Body of pancreas (tissue), 4 donors: ENCODE measurements around the gene RNGTT. TPM values are rescaled to one million over a fixed set of nuclear protein-coding genes. Genes with fewer than 3 reads are reported as not detected.

Experiments
- ATAC-seq: fragments of 150-250 bp; one replicate; pipeline ENCODE4 v1.9.1; 2016
- DNase-seq, 4 donors: peaks; one replicate each; pipeline ENCODE4 v3.0.0-alpha.2; 2019
- H3K27ac ChIP-seq, 4 donors: fragments of 200-600 bp; sonication (generic); 1 replicate in 3 of 4; 2 replicates in 1 of 4; pipeline versions ENCODE4 v1.5.1 to v1.6.1; 2016 to 2019; ENCODE audit warnings: mild to moderate bottlenecking in 1 of 4, mixed read lengths in 1 of 4, moderate library complexity in 1 of 4
- H3K27me3 ChIP-seq, 2 donors: fragments of 200-600 bp; sonication (generic); one replicate each; pipeline ENCODE4 v1.6.0; 2016; ENCODE audit warnings: mild to moderate bottlenecking in 1 of 2
- H3K36me3 ChIP-seq, 2 donors: fragments of 200-600 bp; sonication (generic); replicated peaks in 1 of 2; 2 replicates each; pipeline ENCODE4 v1.5.1; 2016; ENCODE audit warnings: low read depth in 2 of 2; ENCODE audit not compliant: insufficient read depth in 1 of 2
- H3K4me1 ChIP-seq: fragments of 200-600 bp; sonication (generic); one replicate; pipeline ENCODE4 v1.6.0; 2016
- H3K4me3 ChIP-seq, 2 donors: fragments of 200-600 bp; sonication (generic); 1 replicate in 1 of 2; 2 replicates in 1 of 2; pipeline ENCODE4 v1.5.1; 2016 to 2019
- H3K9me3 ChIP-seq, 3 donors: fragments of 200-600 bp; sonication (generic); 1 replicate in 2 of 3; 2 replicates in 1 of 3; pipeline ENCODE4 v1.5.1; 2016
- POLR2A ChIP-seq, 3 donors: fragments of 450-650 bp; IDR thresholded peaks; one replicate each; pipeline ENCODE4 v1.6.1; 2016; ENCODE audit warnings: antibody characterized with exemption in 3 of 3, mild to moderate bottlenecking in 2 of 3
- WGBS, 2 donors: methylation state at CpG; one replicate each; pipeline ENCODE4 v1.1.5; 2017; 5-methylcytosine and 5-hydroxymethylcytosine counted together
- intact Hi-C: fragments of 100-400 bp; cut with DNase I; formaldehyde crosslinking; loops from one replicate; pipeline ENCODE4 v1.15.1; 2023
- total RNA-seq, 2 donors: library from RNA; depleted of rRNA; stranded (reverse); fragments of >200 nt; gene quantifications; one replicate each; pipeline ENCODE4 v1.1.0, GENCODE V29; 2016
- TF ChIP-seq, protein P1 (sequence below), 7 experiments: fragments of 450-650 bp in 4 of 7; fragments of 200-600 bp in 3 of 7; sonication (generic) in 3 of 7; IDR thresholded peaks; one replicate each; pipeline ENCODE4 v1.5.1; 2016 to 2019; ENCODE audit warnings: antibody characterized with exemption in 7 of 7

Gene RNGTT
- total RNA-seq, 2 donors from 2014 or later: 9.9 to 15.2 TPM

- no peak overlapping the region for H3K4me3 ChIP-seq
- no peaks in the 10 kb centered on the region for H3K36me3 ChIP-seq
- H3K4me1 ChIP-seq: no peaks in the 10 kb centered on the region
- H3K9me3 ChIP-seq: peaks cover 0 to 10% (median 0%) of the 10 kb centered on the region in 3 donors
- H3K27ac ChIP-seq: no peak overlapping the region
- ATAC-seq (no peak), DNase-seq (no peak)
- H3K27me3 ChIP-seq: no peaks in the 10 kb centered on the region
- no peak for TF ChIP-seq POLR2A (IDR thresholded peaks at IDR 0.05)
- TF ChIP-seq, protein P1, sequence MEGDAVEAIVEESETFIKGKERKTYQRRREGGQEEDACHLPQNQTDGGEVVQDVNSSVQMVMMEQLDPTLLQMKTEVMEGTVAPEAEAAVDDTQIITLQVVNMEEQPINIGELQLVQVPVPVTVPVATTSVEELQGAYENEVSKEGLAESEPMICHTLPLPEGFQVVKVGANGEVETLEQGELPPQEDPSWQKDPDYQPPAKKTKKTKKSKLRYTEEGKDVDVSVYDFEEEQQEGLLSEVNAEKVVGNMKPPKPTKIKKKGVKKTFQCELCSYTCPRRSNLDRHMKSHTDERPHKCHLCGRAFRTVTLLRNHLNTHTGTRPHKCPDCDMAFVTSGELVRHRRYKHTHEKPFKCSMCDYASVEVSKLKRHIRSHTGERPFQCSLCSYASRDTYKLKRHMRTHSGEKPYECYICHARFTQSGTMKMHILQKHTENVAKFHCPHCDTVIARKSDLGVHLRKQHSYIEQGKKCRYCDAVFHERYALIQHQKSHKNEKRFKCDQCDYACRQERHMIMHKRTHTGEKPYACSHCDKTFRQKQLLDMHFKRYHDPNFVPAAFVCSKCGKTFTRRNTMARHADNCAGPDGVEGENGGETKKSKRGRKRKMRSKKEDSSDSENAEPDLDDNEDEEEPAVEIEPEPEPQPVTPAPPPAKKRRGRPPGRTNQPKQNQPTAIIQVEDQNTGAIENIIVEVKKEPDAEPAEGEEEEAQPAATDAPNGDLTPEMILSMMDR (IDR thresholded peaks at IDR 0.05): no peak
- intact Hi-C loops: no loop called here
Observed at GRCh38 chr6:88569959-88570358, 393.5 kb downstream of the RNGTT start.

- Histone ChIP-seq H3K4me1 (no peaks in the 10 kb centered on the region), H3K36me3 (no peaks in the 10 kb centered on the region), H3K27me3 (no peaks in the 10 kb centered on the region), H3K9me3 (peaks cover 0 to 10% (median 0%) of the 10 kb centered on the region in 3 donors), H3K27ac (no peak overlapping the region), H3K4me3 (no peak overlapping the region)
- intact Hi-C loops: no loop called here
- ATAC-seq (no peak), DNase-seq (no peak)
- no peak for TF ChIP-seq POLR2A (IDR thresholded peaks at IDR 0.05)
- TF ChIP-seq, protein P1 (IDR thresholded peaks at IDR 0.05): no peak
- 54 to 63% methylated on average over 2 of the region's 2 CpGs for WGBS, 2 donors
Observed at GRCh38 chr6:88567696-88568095, 395.7 kb downstream of the RNGTT start.

GRCh38 chr6:88566746-88567534 is 396.5 kb downstream of the RNGTT start:
- 55 to 64% methylated on average over 8 of the region's 8 CpGs for WGBS, 2 donors
- no peak overlapping the region for H3K4me3 ChIP-seq
- intact Hi-C loops: no loop called here
- no peaks in the 10 kb centered on the region for H3K27me3 ChIP-seq
- DNase-seq (no peak), ATAC-seq (no peak)
- H3K27ac ChIP-seq: no peak overlapping the region
- TF ChIP-seq POLR2A (IDR thresholded peaks at IDR 0.05): no peak
- TF ChIP-seq, protein P1 (IDR thresholded peaks at IDR 0.05): no peak
- H3K36me3 ChIP-seq: no peaks in the 10 kb centered on the region
- no peaks in the 10 kb centered on the region for H3K4me1 ChIP-seq
- H3K9me3 ChIP-seq: peaks cover 0 to 10% (median 0%) of the 10 kb centered on the region in 3 donors

- Histone ChIP-seq H3K4me3 (no peak overlapping the region), H3K27me3 (no peaks in the 10 kb centered on the region), H3K36me3 (no peaks in the 10 kb centered on the region), H3K9me3 (peaks cover 0 to 10% (median 0%) of the 10 kb centered on the region in 3 donors), H3K27ac (no peak overlapping the region), H3K4me1 (no peaks in the 10 kb centered on the region)
- intact Hi-C loops: no loop called here
- no peak for TF ChIP-seq POLR2A (IDR thresholded peaks at IDR 0.05)
- ATAC-seq (no peak), DNase-seq (no peak)
- WGBS, 2 donors: 54 to 66% methylated on average over 6 of the region's 6 CpGs
Observed at GRCh38 chr6:88565836-88566235, 397.6 kb downstream of the RNGTT start.

GRCh38 chr6:88565409-88565811 is 398.0 kb downstream of the RNGTT start:
- 48 to 54% methylated on average over 7 of the region's 7 CpGs for WGBS, 2 donors
- no peaks in the 10 kb centered on the region for H3K4me1 ChIP-seq
- no peaks in the 10 kb centered on the region for H3K36me3 ChIP-seq
- no peak for TF ChIP-seq POLR2A (IDR thresholded peaks at IDR 0.05)
- TF ChIP-seq, protein P1 (IDR thresholded peaks at IDR 0.05): no peak
- H3K27ac ChIP-seq: no peak overlapping the region
- intact Hi-C loops: no loop called here
- no peaks in the 10 kb centered on the region for H3K27me3 ChIP-seq
- peaks cover 0 to 10% (median 0%) of the 10 kb centered on the region in 3 donors for H3K9me3 ChIP-seq
- no peak for ATAC-seq
- DNase-seq: no peak
- no peak overlapping the region for H3K4me3 ChIP-seq
